GM18861 (cell line): ENCODE results near the gene TOX2.

Source experiments
- ATAC-seq: cut with Tn5 transposase; IDR thresholded peaks from one replicate; pipeline ENCODE4 v1.9.1; 2021; ENCODE audit not compliant: unreplicated experiment

The TOX2 gene

GRCh38 chr20:44092551-44093248 is 178.0 kb downstream of the TOX2 start:
- ATAC-seq = no peak

GRCh38 chr20:44093249-44093582 is 178.6 kb downstream of the TOX2 start:
- no peak for ATAC-seq

GRCh38 chr20:44095831-44096230 is 181.2 kb downstream of the TOX2 start:
- no peak for ATAC-seq

- ATAC-seq = no peak
These were observed 183.0 kb downstream of the TOX2 start for GRCh38 chr20:44097521-44098255.

GRCh38 chr20:44098256-44098630 is 183.6 kb downstream of the TOX2 start:
- no peak for ATAC-seq

GRCh38 chr20:44098657-44099056 is 184.0 kb downstream of the TOX2 start:
- ATAC-seq = no peak

- no peak for ATAC-seq
These were observed 185.2 kb downstream of the TOX2 start for GRCh38 chr20:44099832-44100231.

- no peak for ATAC-seq
These were observed 187.9 kb downstream of the TOX2 start for GRCh38 chr20:44102582-44102981.

GRCh38 chr20:44104798-44105517 is 190.3 kb downstream of the TOX2 start:
- ATAC-seq = no peak

GRCh38 chr20:44106615-44107014 is 192.0 kb downstream of the TOX2 start:
- ATAC-seq = no peak

- no peak for ATAC-seq
These were observed 195.3 kb downstream of the TOX2 start for GRCh38 chr20:44109951-44110361.

- ATAC-seq = no peak
These were observed 196.3 kb downstream of the TOX2 start for GRCh38 chr20:44110816-44111568.

GRCh38 chr20:44111712-44112335 is 197.2 kb downstream of the TOX2 start:
- ATAC-seq = no peak

GRCh38 chr20:44112456-44112855 is 197.8 kb downstream of the TOX2 start:
- no peak for ATAC-seq

- ATAC-seq = no peak
These were observed 198.4 kb downstream of the TOX2 start for GRCh38 chr20:44112889-44113617.

- no peak for ATAC-seq
These were observed 199.1 kb downstream of the TOX2 start for GRCh38 chr20:44113618-44114376.

- ATAC-seq = no peak
These were observed 200.5 kb downstream of the TOX2 start for GRCh38 chr20:44115181-44115580.

GRCh38 chr20:44115762-44116644 is 201.4 kb downstream of the TOX2 start:
- no peak for ATAC-seq
